GM21515 (cell line): Measurements from ENCODE around the gene TSHZ3.

Experiments
- ATAC-seq: cut with Tn5 transposase; IDR thresholded peaks from one replicate; pipeline ENCODE4 v1.9.1; 2021; ENCODE audit not compliant: unreplicated experiment

TSHZ3 gene

GRCh38 chr19:31268751-31269383 lies 80.4 kb downstream of the TSHZ3 start:
- no peak for ATAC-seq

GRCh38 chr19:31266731-31267130 lies 82.5 kb downstream of the TSHZ3 start:
- no peak for ATAC-seq

GRCh38 chr19:31266196-31266595 lies 83.0 kb downstream of the TSHZ3 start:
- no peak for ATAC-seq

- no peak for ATAC-seq
Measured at GRCh38 chr19:31264041-31264778, 85.0 kb downstream of the TSHZ3 start.

- ATAC-seq = no peak
Measured at GRCh38 chr19:31263328-31263727, 85.9 kb downstream of the TSHZ3 start.

GRCh38 chr19:31262725-31263191 lies 86.5 kb downstream of the TSHZ3 start:
- no peak for ATAC-seq

- no peak for ATAC-seq
Measured at GRCh38 chr19:31261603-31262212, 87.5 kb downstream of the TSHZ3 start.

- ATAC-seq = no peak
Measured at GRCh38 chr19:31261019-31261602, 88.1 kb downstream of the TSHZ3 start.

- ATAC-seq = no peak
Measured at GRCh38 chr19:31260171-31260933, 88.9 kb downstream of the TSHZ3 start.

- no peak for ATAC-seq
Measured at GRCh38 chr19:31258211-31259052, 90.8 kb downstream of the TSHZ3 start.

GRCh38 chr19:31257426-31258130 lies 91.7 kb downstream of the TSHZ3 start:
- ATAC-seq = no peak

- no peak for ATAC-seq
Measured at GRCh38 chr19:31257025-31257424, 92.2 kb downstream of the TSHZ3 start.

GRCh38 chr19:31256593-31256960 lies 92.7 kb downstream of the TSHZ3 start:
- ATAC-seq = no peak

GRCh38 chr19:31255831-31256592 lies 93.2 kb downstream of the TSHZ3 start:
- no peak for ATAC-seq

GRCh38 chr19:31255174-31255799 lies 93.9 kb downstream of the TSHZ3 start:
- no peak for ATAC-seq

- ATAC-seq = no peak
Measured at GRCh38 chr19:31254611-31255010, 94.6 kb downstream of the TSHZ3 start.

GRCh38 chr19:31254180-31254551 lies 95.1 kb downstream of the TSHZ3 start:
- ATAC-seq = no peak

- ATAC-seq = no peak
Measured at GRCh38 chr19:31253526-31254179, 95.6 kb downstream of the TSHZ3 start.
